NB4 (cell line): ENCODE measurements around the gene ZC3H13.

Source experiments
- DNase-seq: peaks from one replicate; pipeline ENCODE4 v3.0.0; 2010; ENCODE audit warnings: low read depth
- H3K4me3 ChIP-seq: one replicate; pipeline ENCODE4 v1.5.1; 2011; ENCODE audit warnings: mild to moderate bottlenecking, low read depth, low read length, moderate library complexity
- MYC ChIP-seq: IDR thresholded peaks from 2 replicates; pipeline ENCODE4 v1.6.1; 2011; ENCODE audit warnings: low read depth, low read length
- POLR2A ChIP-seq: IDR thresholded peaks from 2 replicates; pipeline ENCODE4 v1.6.1; 2011; ENCODE audit warnings: mild to moderate bottlenecking; ENCODE audit not compliant: insufficient read length; ENCODE audit errors: extremely low read depth
- TF ChIP-seq, protein P1 (sequence below): IDR thresholded peaks from 2 replicates; pipeline ENCODE4 v1.6.1; 2011; ENCODE audit warnings: low read depth, low read length
- TF ChIP-seq, protein P2 (sequence below): IDR thresholded peaks from one replicate; pipeline ENCODE4 v1.5.1; 2012; ENCODE audit warnings: low read depth, low read length

Gene ZC3H13

DNA sequence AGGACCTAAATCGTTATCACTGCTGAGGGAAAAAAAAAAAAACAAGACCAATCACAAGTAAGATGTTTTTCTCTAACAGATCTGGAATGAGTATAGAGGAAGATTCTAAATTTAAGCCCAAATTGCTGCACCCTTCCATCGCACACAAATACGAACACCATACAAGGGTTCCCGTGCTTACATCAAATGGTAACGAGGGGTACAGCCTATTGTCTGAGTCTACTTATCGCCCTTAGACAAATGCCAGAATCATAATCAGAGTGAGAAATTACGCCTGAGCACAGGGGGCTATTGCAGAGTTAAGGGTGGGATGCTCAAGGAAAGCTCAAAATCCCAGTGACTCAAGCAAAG, 603 bp downstream of the ZC3H13 start:
- H3K4me3 ChIP-seq, result peak overlapping the region; percentile 98
- no peak for DNase-seq
- no peak for TF ChIP-seq POLR2A
- TF ChIP-seq, protein P1, sequence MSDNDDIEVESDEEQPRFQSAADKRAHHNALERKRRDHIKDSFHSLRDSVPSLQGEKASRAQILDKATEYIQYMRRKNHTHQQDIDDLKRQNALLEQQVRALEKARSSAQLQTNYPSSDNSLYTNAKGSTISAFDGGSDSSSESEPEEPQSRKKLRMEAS, result no peak
- TF ChIP-seq, protein P2, sequence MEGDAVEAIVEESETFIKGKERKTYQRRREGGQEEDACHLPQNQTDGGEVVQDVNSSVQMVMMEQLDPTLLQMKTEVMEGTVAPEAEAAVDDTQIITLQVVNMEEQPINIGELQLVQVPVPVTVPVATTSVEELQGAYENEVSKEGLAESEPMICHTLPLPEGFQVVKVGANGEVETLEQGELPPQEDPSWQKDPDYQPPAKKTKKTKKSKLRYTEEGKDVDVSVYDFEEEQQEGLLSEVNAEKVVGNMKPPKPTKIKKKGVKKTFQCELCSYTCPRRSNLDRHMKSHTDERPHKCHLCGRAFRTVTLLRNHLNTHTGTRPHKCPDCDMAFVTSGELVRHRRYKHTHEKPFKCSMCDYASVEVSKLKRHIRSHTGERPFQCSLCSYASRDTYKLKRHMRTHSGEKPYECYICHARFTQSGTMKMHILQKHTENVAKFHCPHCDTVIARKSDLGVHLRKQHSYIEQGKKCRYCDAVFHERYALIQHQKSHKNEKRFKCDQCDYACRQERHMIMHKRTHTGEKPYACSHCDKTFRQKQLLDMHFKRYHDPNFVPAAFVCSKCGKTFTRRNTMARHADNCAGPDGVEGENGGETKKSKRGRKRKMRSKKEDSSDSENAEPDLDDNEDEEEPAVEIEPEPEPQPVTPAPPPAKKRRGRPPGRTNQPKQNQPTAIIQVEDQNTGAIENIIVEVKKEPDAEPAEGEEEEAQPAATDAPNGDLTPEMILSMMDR, result no peak
- no peak for TF ChIP-seq MYC

DNA sequence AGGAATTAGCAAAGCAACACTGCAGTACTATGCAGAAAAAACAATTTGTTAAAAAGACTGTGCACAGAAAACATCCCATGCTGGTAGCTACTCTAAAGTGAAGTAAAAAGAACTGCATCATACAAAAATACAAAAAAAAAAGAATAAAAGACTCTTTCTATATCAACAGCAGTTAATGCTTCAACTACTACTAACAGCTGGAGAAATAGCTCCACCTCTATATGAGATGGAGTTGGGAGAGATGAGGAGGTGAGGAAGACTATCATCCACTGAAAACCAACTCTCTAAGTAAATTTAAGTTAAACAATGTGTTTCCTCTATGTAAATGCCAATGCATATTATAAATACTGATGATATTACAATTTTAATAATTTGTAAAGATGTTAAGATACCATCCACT, 1.8 kb downstream of the ZC3H13 start:
- H3K4me3 ChIP-seq, result peak overlapping the region; percentile 98
- DNase-seq, result no peak
- TF ChIP-seq, protein P1, result no peak
- TF ChIP-seq POLR2A, result no peak
- TF ChIP-seq MYC, result no peak

DNA sequence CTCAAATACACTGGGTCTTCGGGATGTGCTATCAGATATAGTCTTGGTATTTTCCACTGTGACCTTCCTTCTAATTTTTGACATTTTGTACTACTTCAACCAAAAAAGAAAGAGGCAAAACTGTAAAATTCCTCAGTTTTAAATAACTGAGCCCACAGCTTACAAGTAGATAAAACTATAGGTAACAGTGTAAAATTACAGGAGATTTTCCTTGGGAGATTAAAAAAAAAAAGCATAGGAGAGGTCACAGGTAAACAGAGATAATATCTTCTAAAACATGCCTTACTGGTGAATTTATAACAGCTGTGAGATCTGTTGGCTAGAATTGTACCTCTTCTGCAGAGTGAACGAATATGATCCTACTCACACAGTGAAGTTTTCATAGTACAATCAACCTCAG, 7.1 kb downstream of the ZC3H13 start:
- H3K4me3 ChIP-seq, result peak overlapping the region; percentile 12
- no peak for TF ChIP-seq MYC
- no peak for TF ChIP-seq POLR2A

DNA sequence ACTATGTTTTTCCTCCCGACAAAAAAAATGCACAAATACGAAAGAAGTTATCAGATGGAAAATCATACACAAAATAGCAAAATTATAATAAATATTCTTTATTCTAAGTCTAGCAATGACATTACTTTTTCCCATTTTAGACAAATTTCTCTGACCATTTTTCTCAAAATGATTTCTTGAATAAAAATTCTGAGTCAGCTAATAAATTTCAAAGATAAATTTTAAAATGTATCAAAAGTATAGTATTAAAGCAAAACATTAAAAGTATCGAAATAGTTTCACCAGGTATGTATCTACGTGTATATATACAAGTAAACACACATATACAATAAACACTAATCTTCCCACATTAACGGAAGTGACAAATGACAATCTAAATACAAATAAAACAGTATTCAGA, 8.9 kb downstream of the ZC3H13 start:
- DNase-seq, result no peak
- H3K4me3 ChIP-seq, result no peak overlapping the region
- TF ChIP-seq POLR2A (no peak), MYC (no peak)
- TF ChIP-seq, protein P1, result no peak
- TF ChIP-seq, protein P2, result no peak

More for the DNA sequence above, 7.1 kb downstream of the ZC3H13 start:
- no peak for DNase-seq

DNA sequence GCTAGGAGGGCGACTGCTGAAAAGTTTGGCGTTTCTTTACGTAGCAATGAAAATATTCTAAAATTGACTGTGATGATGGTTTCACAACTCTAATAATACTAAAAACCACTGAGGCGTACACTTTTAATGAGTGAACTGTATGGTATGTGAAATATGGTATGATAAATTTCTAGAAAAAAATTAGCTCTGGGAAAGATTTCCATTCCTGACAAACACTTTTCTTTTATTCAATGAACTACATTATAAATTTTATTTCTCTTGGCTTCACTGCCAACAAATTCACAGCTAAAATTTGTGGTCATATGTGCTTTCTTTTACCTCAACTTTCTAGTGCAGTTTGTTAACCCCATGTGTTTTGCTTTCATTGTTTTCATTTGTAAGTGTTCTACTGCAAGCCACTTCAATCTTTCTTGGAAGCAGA, 11.1 kb downstream of the ZC3H13 start:
- no peak for DNase-seq
- TF ChIP-seq POLR2A (no peak), MYC (no peak)
- TF ChIP-seq, protein P1, result no peak
- TF ChIP-seq, protein P2, result no peak
- no peak overlapping the region for H3K4me3 ChIP-seq

DNA sequence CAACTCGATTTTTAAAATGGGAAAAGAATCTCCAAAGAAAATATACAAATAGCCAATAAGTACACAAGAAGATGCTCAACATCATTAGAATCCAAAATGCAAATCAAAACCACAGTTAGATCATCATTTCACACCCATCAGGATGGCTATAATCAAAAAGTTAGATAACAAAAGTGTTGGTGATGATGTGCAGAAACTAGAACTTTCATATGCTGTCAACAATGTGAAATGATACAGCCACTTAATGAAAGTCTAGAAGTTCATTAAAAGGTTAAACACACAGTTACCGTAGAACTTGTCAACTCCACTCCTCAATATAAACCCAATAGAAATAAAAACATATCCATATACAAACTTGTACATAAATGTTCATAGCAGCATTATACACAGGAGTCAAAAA, 11.8 kb downstream of the ZC3H13 start:
- DNase-seq, result no peak
- TF ChIP-seq, protein P1, result no peak
- TF ChIP-seq, protein P2, result no peak
- no peak for TF ChIP-seq MYC
- TF ChIP-seq POLR2A, result no peak
- no peak overlapping the region for H3K4me3 ChIP-seq
